Measurements from ENCODE around the gene MUS81.

Gene MUS81

DNA sequence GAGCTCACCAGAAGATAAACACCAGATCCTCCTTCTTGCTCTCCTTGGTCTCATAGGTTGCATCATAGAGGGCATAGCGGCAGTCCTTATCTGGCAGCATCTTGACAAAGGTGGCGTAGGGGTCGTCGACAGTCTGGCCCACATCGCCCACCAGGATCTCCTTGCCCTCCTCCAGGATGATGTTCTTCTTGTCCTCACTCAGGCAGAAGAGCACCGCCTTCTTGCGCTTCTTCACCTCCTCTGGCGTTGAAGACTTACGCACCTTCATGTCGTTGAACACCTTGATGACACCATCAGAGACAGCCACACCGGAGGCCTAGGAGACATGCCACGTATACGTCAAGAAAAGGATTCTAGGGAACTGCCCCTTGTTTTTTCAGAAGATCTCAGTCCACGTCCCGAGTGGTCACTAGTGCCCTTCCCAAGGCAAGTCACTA lies 4.3 kb upstream of the MUS81 start:
- H4K20me1 ChIP-seq (ENCODE audit: insufficient read depth, low read length) = peaks cover 28% of the 10 kb centered on the region
- H3K27me3 ChIP-seq (replicated peaks; ENCODE audit: insufficient read depth, low read length) = no peaks in the 10 kb centered on the region
- H2AFZ ChIP-seq (ENCODE audit: low read length) = no peak overlapping the region
- DNase-seq = no peak
- H3K79me2 ChIP-seq (ENCODE audit: low read length) = peaks cover 44% of the 10 kb centered on the region
- peak overlapping the region; percentile 76; the same call in 1 of the 2 replicates for H3K4me2 ChIP-seq (ENCODE audit: low read depth, low read length)
- H3K4me3 ChIP-seq (ENCODE audit: low read length) = no peak overlapping the region
- H3K9me3 ChIP-seq (replicated peaks; ENCODE audit: insufficient read depth, low read length) = no peaks in the 10 kb centered on the region
- H3K9me2 ChIP-seq (replicated peaks; ENCODE audit: insufficient read depth, low read length) = no peaks in the 10 kb centered on the region
- peaks cover 58% of the 10 kb centered on the region for H3F3A ChIP-seq (ENCODE audit: insufficient read depth, low read length)
- H3K9ac ChIP-seq (ENCODE audit: low read length) = no peak overlapping the region
- no peak overlapping the region for H3K27ac ChIP-seq (ENCODE audit: low read length)
- H3K36me3 ChIP-seq (replicated peaks; ENCODE audit: insufficient read depth, low read length) = peaks cover 24% of the 10 kb centered on the region
- 0 out of 2 replicates have a peak, but pooled peaks cover 8% of the 10 kb centered on the region for H3K4me1 ChIP-seq (ENCODE audit: low read length)
- TF ChIP-seq EZH2phosphoT487 (IDR thresholded peaks at IDR 0.05; ENCODE audit: low read length) (no peak), EZH2 (optimal IDR thresholded peaks at IDR 0.05; ENCODE audit: low read depth, low read length) (no peak)
- TF ChIP-seq, protein P1, sequence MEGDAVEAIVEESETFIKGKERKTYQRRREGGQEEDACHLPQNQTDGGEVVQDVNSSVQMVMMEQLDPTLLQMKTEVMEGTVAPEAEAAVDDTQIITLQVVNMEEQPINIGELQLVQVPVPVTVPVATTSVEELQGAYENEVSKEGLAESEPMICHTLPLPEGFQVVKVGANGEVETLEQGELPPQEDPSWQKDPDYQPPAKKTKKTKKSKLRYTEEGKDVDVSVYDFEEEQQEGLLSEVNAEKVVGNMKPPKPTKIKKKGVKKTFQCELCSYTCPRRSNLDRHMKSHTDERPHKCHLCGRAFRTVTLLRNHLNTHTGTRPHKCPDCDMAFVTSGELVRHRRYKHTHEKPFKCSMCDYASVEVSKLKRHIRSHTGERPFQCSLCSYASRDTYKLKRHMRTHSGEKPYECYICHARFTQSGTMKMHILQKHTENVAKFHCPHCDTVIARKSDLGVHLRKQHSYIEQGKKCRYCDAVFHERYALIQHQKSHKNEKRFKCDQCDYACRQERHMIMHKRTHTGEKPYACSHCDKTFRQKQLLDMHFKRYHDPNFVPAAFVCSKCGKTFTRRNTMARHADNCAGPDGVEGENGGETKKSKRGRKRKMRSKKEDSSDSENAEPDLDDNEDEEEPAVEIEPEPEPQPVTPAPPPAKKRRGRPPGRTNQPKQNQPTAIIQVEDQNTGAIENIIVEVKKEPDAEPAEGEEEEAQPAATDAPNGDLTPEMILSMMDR (IDR thresholded peaks at IDR 0.05; ENCODE audit: low read length) = no peak

- peak; percentile 63 for DNase-seq
- Histone ChIP-seq H3K79me2 (ENCODE audit: low read length) (peaks cover 53% of the 10 kb centered on the region), H2AFZ (ENCODE audit: low read length) (no peak overlapping the region), H3K27ac (ENCODE audit: low read length) (peak overlapping the region; percentile 80; the same call in 1 of the 2 replicates), H3K9ac (ENCODE audit: low read length) (peak overlapping the region; percentile 87), H3K4me1 (ENCODE audit: low read length) (peaks cover 13% of the 10 kb centered on the region), H3F3A (ENCODE audit: insufficient read depth, low read length) (peaks cover 61% of the 10 kb centered on the region), H4K20me1 (ENCODE audit: insufficient read depth, low read length) (peaks cover 28% of the 10 kb centered on the region), H3K9me3 (replicated peaks; ENCODE audit: insufficient read depth, low read length) (no peaks in the 10 kb centered on the region), H3K9me2 (replicated peaks; ENCODE audit: insufficient read depth, low read length) (no peaks in the 10 kb centered on the region), H3K4me2 (ENCODE audit: low read depth, low read length) (peak overlapping the region; percentile 76), H3K4me3 (ENCODE audit: low read length) (peak overlapping the region; percentile 99), H3K27me3 (replicated peaks; ENCODE audit: insufficient read depth, low read length) (no peaks in the 10 kb centered on the region), H3K36me3 (replicated peaks; ENCODE audit: insufficient read depth, low read length) (peaks cover 24% of the 10 kb centered on the region)
- TF ChIP-seq EZH2phosphoT487 (IDR thresholded peaks at IDR 0.05; ENCODE audit: low read length) (no peak), EZH2 (optimal IDR thresholded peaks at IDR 0.05; ENCODE audit: low read depth, low read length) (no peak)
- TF ChIP-seq, protein P1 (IDR thresholded peaks at IDR 0.05; ENCODE audit: low read length) = no peak
Observed at GRCh38 chr11:65856689-65857499, 3.3 kb upstream of the MUS81 start.

- Histone ChIP-seq H2AFZ (ENCODE audit: low read length) (no peak overlapping the region), H3K9me2 (replicated peaks; ENCODE audit: insufficient read depth, low read length) (no peaks in the 10 kb centered on the region), H3K9me3 (replicated peaks; ENCODE audit: insufficient read depth, low read length) (no peaks in the 10 kb centered on the region), H3K9ac (ENCODE audit: low read length) (peak overlapping the region; percentile 87), H3K79me2 (ENCODE audit: low read length) (peaks cover 59% of the 10 kb centered on the region), H3K4me2 (ENCODE audit: low read depth, low read length) (peak overlapping the region; percentile 76), H3K4me3 (ENCODE audit: low read length) (peak overlapping the region; percentile 99), H3K27ac (ENCODE audit: low read length) (peak overlapping the region; percentile 80; the same call in 1 of the 2 replicates), H3F3A (ENCODE audit: insufficient read depth, low read length) (peaks cover 61% of the 10 kb centered on the region), H3K27me3 (replicated peaks; ENCODE audit: insufficient read depth, low read length) (no peaks in the 10 kb centered on the region), H3K36me3 (replicated peaks; ENCODE audit: insufficient read depth, low read length) (peaks cover 28% of the 10 kb centered on the region), H4K20me1 (ENCODE audit: insufficient read depth, low read length) (peaks cover 28% of the 10 kb centered on the region), H3K4me1 (ENCODE audit: low read length) (peaks cover 16% of the 10 kb centered on the region)
- TF ChIP-seq, protein P1 (IDR thresholded peaks at IDR 0.05; ENCODE audit: low read length) = no peak
- TF ChIP-seq EZH2 (optimal IDR thresholded peaks at IDR 0.05; ENCODE audit: low read depth, low read length) (no peak), EZH2phosphoT487 (IDR thresholded peaks at IDR 0.05; ENCODE audit: low read length) (no peak)
- no peak for DNase-seq
Observed at GRCh38 chr11:65857500-65857852, 2.8 kb upstream of the MUS81 start.
